K562 (cell line): ENCODE results near the gene TBC1D9.

Experiments used
- SETDB1 ChIP-seq: IDR thresholded peaks from one replicate; pipeline ENCODE4 v1.6.1; 2012; ENCODE audit warnings: low read length, control low read depth, inconsistent platforms
- TF ChIP-seq, protein P1 (sequence below), 3 experiments: IDR thresholded peaks in 2 of 3; conservative IDR thresholded peaks in 1 of 3; 2 replicates each; pipeline ENCODE4 v1.5.1; 2011 to 2012; ENCODE audit warnings: low read length in 3 of 3, mild to moderate bottlenecking in 3 of 3, control low read depth in 2 of 3, improper control_type of control experiment in 1 of 3, inconsistent platforms in 1 of 3, low read depth in 1 of 3, mixed read lengths in 1 of 3, moderate library complexity in 1 of 3; ENCODE audit not compliant: insufficient read depth in 2 of 3

DNA sequence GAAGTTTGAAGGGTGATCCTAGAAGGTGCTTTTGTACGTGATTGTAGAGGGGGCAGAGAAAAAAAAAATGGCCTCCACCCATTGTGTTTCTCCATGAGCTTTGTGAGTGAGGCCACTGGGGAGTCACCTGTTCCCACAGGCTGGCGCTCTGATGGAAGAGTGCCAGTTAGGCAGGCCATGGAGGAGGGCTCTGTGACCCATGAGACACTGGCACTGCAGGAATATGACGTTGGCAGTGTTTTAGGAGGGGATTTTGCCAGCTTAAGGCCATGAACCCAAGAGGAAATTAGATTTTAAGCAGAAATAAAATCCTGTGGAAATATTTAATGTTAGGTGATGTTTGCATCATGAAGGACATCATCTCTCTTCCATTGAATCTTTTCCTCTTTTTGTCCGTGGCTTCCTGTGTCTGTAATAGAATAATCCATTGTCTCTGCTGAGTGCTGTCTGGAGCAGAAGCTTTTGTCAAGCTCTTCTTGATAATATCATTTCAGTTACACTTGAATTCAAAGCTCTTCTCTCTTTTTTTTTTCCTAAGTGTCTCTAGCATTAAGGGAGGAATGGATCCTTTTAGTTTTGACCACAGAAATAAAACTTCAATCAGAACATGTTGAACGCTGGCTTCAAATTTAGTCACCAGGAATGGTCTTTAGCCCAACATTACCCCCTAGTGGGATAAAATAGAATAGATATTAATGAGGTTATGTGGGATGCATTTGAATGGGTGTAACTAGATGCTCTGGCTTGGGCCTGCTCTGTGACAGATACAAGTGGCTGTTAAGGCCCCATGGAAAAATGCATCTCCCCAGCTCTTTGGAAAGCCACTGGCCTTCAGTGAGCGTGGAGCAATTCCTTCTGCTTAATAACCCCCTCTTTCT lies 146.4 kb downstream of the TBC1D9 start:
- TF ChIP-seq, protein P1, sequence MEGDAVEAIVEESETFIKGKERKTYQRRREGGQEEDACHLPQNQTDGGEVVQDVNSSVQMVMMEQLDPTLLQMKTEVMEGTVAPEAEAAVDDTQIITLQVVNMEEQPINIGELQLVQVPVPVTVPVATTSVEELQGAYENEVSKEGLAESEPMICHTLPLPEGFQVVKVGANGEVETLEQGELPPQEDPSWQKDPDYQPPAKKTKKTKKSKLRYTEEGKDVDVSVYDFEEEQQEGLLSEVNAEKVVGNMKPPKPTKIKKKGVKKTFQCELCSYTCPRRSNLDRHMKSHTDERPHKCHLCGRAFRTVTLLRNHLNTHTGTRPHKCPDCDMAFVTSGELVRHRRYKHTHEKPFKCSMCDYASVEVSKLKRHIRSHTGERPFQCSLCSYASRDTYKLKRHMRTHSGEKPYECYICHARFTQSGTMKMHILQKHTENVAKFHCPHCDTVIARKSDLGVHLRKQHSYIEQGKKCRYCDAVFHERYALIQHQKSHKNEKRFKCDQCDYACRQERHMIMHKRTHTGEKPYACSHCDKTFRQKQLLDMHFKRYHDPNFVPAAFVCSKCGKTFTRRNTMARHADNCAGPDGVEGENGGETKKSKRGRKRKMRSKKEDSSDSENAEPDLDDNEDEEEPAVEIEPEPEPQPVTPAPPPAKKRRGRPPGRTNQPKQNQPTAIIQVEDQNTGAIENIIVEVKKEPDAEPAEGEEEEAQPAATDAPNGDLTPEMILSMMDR (IDR thresholded peaks at IDR 0.05 in 2 of 3, conservative IDR thresholded peaks at IDR 0.05 in 1 of 3; ENCODE audit: insufficient read depth in 2 of 3, low read depth in 1 of 3, low read length in 3 of 3): peak; percentile 46 to 71 (median 54); a peak in 5 of 6 replicates
- no peak for TF ChIP-seq SETDB1
